ENCODE results near the gene CSF3R.
"Not testable (repeated sequence)": the region's sequence is repeated elsewhere in the genome, so short reads cannot be mapped to it uniquely, and the experiment has no call there.

CSF3R gene

DNA sequence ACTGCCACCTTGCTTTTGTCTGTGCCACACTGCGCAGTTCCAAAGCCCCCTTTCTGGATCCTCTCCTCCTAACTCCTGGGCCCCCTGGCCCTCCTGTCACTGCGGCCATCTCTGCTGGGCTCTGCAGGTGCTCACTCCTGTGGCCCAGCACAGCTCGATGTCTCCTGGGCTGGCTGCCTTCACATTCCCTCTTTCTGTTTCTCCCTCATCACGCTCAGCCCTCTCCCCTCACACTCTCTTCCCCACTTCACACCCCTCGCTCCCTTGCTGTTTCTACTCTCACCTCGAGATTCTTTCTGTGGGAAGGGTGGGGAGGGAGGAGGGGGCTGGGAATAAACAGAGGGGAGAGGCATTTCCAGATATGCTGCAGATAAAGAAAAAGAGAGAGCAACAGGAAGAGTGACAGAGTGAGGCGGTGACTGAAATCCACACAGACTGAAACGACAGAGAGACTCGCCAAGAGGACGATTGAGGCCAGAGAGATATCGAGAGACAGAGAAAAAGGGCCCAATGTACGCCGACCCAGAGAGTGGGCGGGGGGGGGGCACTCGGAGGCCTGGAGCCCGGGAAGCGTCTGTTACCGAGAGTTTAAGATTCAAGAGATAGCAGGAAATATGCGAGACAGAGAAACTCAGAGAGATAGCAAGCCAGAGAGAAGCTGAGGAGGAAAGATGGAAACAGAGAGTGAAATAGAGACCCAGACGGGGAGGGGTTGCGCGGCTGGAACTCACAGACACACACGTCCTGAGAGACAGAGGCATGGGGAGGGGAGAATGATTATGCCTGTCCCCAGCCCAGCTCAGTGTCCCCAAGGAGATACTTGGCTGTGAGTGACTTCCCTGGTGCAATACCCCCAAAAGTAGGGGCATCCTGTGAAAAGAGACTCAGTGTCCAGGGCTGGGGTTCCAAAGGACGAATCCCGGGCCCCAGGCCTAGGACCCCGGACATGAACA lies 666 bp downstream of the CSF3R start:
- no peak for DNase-seq (ENCODE audit: low read depth)

DNA sequence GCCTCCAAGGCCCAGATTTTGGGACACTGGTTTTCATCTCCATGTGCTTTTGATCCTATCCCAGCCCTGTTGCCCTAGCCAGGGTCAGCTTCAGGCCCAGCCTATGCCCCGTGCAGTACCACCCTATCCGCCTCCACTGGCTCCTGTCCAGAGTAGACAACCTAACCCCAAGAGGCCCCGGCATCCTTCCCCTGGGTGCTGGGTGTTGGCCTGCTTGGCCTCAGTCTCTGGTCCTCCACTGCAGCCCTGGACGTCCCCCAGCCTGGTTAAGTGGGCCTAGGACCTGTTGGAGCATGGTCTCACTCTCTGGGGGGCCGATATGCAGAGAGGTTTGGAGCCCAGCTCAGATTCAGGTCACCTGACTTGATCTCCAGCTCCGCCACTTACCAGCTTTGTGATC lies 1.6 kb downstream of the CSF3R start:
- DNase-seq (ENCODE audit: low read depth) = no peak

DNA sequence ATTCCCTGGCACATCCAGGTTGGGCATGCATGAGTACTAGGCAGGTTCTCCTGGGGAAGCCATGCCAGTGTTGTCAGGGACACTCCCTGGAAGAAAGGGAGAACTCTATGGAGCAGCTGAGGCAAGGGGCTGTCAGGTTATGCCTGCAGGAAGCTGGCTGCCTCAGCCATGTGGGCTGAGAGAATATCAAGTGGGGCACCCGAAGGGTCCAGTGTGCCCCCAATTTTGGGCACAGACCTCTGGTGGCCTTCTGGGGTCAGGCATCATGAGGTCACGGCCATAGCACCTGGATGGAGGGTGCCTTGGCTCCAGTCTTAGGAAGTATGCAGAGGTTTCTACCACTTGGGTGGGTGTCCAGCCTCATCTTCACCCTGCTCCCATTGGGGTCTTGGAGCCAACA lies 2.6 kb downstream of the CSF3R start:
- DNase-seq (ENCODE audit: low read depth) = no peak

DNA sequence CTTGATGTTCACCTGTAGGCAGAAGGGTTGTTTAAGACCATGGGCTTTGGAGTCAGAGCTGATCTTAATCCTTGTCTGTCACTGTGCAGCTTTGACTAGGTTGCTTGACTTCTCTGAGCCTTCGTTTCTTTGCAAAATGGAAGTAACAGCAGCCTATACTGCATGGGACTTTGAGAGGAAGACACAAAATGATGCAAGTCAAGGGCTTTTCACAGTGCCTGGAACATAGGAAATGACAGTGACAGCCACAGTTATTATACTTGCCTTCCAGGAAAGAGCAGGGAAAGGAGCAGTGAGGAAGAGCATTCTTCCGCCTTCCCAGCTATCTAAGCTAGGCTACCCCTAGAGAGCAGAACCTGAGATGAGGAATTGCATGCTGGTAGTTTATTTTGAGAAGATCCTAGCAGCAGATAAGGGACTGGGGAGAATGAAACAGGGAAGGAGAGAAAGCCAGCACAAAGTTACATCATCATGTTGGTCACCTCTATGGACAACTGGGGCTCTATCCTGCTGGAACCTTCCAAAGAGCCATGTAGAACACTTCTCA lies 3.1 kb downstream of the CSF3R start:
- no peak for DNase-seq (ENCODE audit: low read depth)

DNA sequence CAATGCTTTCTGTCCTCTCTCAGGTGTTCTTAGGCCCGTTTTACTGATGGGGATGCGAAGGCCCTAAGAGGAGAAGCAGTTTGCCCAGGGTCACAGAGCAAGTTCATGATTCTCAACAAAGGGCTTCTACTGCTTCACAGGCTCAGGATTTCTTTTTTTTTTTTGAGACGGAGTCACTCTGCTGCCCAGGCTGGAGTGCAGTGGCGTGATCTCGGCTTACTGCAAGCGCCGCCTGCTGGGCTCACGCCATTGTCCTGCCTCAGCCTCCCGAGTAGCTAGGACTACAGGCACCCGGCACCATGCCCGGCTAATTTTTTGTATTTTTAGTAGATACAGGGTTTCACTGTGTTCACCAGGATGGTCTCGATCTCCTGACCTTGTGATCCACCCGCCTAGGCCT lies 5.1 kb downstream of the CSF3R start:
- not testable (repeated sequence) for DNase-seq (ENCODE audit: low read depth)

DNA sequence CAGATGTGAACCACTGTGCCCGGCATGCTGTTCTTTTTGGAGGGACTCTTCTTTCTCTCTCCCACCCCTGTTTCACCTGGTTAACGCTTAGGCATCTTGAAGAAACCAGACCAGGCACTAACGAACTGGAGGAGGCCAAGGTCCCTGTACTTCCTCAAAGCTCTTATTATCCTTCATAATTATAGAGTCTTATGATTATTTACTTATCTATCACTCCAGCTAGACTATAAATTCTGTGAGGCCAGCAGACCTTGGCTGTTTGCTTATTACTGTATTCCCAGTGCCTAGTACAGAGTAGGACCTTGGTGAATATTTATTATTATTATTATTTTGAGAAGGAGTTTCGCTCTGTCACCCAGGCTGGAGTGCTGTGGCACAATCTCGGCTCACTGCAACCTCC lies 5.8 kb downstream of the CSF3R start:
- no peak for DNase-seq (ENCODE audit: low read depth)

DNA sequence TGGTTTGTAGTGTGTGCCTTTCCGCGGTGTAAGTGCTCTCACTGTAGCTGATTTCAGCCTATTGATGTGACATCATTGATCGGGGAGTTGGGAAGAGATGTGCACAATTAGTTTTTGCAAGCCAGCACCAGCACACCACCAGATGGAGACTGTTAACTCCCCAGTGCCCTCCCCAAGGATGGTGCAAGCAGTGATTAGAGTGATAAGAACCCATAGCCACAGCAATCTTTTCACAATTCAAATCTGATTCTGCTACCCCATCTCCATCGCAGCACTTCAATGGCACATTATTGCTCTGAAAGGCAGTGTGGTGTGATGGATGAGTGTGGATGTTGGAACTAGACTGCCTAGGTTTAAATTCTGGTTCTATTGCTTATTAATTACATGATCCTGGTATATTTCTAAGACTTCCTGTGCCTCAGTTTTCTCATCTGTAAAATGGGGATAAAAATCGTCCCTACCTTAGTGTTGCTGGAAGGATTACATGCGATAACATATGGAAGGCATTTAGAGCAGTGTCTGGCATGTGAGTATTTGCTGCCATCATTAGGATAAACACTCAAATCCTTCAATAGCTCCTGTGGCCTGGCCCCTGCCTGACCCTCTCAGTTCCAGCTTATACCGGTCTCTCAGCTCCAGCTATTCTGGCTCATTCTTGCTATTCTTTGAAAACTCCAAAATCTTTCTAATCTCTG lies 6.7 kb downstream of the CSF3R start:
- DNase-seq (ENCODE audit: low read depth) = no peak

DNA sequence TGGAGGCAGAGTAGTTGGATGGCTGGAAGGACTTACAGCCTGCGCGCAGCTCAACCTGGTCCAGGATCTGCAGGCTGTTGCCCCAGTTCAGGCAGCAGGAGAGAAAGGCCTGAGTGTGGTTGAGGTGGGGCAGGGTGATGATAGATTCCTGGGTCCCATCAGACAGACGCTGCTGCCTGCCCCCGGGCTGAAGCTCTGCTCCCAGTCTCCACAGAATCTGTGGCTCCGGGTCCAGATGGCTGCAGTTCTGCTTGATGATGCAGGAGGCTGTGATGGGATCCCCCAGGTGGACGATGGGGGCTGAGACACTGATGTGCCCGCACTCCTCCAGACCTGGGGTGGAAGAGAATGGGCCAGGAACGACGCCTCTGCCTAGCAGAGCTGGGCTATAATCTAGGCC lies 7.4 kb downstream of the CSF3R start:
- no peak for DNase-seq (ENCODE audit: low read depth)

DNA sequence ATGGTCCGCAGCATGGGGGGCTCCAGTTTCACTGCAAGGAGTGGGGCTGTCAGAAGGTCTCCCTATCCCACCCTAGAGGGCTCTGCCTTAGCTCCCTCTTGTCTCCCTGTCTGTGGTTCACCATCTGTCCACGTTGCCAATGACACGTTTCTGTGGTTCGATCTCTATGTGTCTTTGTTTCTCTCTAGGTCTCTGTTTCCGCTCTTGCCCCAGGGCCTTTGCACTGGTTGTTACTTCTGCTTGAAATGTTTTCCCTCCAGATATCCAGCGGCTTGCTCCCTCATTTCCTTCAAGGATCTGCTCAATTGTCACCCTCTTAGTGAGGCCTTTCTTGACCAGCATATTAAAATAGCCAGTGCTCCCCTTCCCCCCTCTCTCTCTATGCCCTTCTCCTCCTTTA lies 10.1 kb downstream of the CSF3R start:
- DNase-seq (ENCODE audit: low read depth) = no peak

DNA sequence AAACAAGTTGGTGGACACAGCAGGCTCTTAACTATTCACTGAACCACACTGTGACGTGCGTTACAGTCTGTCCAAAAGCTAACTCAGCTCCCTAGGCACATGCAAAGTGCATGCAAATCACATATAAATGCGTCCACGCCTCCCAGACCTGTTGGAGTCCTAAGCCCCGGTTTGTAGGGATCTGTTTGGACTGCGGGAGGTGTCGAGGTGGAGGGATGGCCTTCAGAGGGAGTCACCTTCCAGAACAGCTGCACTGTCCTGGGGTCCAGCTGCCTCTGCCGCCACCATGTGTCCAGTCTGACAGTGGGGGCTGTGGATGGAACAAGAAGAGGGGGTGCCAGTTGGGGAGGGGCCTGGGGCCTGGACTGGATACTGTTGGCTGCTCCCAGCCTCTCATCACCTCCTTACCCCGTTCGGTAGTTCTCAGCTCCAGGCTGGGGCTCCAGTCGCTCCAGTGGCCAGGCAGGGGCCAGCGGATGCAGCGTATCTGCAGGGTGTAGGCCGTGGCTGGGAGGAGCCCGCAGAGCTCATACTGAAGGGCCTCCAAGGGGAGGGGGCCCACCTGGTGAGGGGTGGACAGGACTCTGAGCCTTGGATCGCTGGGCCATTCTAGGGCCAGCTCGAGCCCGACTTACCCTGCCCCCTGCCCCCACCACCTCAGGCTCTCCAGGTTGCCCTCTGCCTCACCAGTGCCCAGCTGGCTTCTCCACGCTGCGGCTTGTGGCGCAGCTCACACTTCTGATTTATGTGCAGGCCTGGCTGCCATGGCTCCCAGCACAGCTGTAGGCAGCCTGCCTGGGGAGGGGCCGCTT lies 10.7 kb downstream of the CSF3R start:
- no peak for DNase-seq (ENCODE audit: low read depth)

DNA sequence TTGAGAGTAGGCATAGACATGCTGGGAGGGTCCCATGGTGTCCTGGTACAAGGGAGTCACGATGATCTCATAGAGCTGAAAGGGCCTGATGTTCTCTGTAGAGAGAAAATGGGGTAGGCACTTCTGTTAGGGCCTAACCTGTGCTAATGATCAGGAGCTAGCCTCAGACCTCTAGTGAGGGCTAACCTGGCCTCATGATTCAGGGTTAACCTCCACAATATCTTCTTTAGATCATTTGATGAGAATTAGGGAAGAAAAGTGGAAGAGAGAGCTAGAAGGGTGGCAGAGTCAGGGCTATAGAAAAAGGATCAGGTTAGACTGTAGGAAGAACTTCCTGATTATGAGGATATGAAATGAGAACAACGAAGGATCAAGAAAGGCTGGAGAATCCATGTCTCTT lies 13.6 kb downstream of the CSF3R start:
- no peak for DNase-seq (ENCODE audit: low read depth)

DNA sequence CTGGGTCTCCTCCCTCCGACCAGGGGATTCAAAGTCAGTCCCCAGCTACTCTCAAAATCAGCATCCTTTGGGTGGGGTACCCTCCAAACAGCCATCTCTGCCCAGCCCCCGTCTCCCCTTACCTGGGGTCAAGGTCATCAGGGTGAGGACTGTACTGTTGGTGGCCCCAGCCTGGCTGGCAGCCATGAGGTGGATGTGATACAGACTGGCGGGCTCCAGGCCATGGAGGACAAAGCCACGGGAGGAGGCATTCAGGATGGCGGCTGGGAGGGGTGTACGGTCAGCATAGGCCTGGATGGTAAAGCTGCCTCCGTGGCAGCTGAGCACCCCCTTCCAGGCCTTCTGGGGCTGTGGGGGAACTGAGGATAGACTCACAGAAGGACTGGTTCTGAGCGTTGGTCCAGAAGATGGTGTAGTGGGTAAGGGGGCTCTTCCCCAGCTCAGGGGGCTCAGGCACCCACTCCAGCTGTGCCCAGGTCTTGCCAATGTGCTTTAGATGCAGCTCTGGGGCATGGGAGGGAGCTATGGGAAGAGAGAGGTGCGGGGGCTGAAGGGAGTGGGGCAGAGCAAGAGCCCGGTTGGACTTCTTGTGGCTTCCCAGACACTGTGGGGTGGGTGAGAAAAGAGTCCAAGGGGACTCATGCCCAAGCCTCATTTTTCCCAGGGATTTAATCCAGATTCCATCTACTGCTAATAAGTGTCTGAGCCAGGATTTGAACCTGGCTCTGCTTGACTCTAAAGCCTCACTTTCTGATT lies 14.8 kb downstream of the CSF3R start:
- DNase-seq (ENCODE audit: low read depth) = no peak

DNA sequence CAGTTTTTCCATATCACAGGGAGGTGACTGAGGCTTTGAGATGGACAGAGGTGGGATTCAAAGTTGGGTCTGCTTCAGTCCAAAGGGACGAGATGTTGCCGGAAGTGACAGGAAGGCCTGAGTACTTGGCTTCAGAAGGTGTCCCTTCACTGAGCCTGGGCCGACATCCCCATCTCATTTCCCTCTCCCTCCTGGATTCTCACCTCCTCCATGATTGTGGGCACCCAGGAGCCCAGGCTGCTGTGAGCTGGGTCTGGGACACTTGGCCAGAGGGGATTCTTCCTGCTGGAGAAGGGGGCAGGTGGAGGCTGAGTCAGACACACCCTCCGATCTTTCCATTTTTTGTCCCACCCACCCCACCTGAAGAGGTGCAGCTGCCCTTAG lies 15.7 kb downstream of the CSF3R start:
- no peak for DNase-seq (ENCODE audit: low read depth)

DNA sequence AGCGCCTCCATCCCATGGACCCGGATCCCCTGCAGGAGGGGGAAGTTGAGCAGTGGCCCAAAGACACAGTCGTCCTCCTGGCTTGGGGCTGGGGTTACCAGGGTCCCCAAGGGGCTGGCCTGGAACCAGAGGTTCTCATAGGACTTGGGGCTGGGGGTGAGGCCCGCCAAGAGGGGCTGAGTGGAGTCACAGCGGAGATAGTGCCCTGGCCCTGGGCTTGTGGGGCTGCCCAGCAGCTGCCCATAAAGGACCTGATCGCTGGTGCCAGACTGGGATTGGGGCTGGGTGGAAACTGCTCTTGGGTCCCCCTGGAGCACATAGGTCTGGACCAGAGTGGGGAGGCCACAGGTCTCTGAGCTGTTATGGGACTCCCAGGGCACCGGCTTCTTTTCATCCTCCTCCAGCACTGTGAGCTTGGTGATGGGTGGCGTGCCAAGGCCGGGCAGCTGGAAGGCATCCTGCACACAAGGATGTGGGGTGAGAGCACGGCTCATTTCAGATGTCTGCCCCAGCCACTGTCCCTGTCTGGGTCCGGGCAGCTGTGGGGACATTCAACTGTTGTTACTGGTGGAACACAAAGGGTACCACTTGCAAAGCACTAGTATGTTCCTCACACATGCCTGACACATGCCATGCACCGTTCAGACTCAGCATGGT lies 16.2 kb downstream of the CSF3R start:
- no peak for DNase-seq (ENCODE audit: low read depth)

DNA sequence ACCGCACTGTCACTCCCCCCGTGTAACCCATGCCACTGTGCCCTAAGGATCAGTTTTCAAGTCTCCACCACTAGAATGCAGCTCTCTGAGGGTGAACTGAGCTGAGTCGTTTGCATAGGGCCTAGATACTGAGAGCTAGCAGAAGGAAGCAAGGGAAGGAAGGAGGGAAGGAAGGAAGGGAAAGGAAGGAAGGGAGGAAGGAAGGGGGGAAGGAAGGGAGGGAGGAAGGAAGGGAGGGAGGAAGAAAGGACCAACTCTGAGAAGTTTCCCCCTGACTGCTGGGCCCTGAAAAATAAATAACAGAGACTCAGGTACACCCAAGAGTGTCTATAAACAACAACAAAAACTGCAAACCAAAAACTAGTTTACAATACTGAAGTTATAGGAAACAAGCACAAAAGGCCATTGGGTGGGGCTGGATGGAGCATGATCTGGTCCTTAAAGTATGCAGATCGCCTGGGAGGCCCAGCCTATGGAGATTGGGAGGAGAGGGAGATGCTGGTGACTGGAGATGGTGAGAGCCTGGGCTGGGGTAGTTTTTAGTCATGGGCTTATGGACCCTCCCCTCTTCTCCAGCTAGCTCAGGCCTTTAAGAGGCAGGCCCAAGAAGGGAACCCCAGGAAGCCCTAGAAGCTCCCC lies 16.9 kb downstream of the CSF3R start:
- DNase-seq (ENCODE audit: low read depth) = no peak

DNA sequence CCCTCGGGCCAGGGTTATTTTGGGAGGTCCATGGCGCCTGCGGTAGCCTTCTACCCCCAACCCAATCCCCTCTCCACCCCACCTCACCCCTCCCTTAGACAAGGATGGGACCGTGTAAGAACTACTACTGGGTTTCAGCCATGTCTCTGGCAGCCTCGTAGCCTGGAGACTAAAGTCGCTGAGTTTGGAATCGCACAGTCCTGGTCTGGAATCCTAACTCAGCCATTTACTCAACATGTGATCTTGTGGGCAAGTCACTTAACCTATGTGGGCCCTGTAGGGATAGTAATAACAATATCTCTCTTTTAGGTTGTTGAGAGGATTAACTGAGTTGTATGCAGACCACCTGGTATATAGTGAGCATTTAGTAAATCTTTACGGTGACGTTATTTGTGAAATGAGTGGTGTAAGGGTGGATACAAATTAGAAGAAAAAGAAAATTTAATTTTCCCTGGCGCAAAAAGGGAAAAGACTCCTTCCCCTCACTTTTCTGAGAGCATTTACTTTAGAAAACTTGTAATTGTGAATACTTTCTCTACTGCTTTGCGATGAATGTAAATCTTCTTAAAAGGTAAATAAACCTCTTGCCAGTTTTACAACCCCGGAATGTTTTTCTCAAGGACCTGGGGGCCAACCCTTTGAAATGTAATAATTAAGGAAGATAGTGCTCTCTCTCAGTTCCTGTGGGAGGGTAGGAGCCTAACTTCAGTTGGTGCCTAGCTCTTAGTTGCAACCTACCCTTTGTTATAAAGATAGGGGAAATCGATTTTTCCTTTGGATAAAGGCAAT lies 17.9 kb downstream of the CSF3R start:
- peak; percentile 34 for DNase-seq (ENCODE audit: low read depth)

DNA sequence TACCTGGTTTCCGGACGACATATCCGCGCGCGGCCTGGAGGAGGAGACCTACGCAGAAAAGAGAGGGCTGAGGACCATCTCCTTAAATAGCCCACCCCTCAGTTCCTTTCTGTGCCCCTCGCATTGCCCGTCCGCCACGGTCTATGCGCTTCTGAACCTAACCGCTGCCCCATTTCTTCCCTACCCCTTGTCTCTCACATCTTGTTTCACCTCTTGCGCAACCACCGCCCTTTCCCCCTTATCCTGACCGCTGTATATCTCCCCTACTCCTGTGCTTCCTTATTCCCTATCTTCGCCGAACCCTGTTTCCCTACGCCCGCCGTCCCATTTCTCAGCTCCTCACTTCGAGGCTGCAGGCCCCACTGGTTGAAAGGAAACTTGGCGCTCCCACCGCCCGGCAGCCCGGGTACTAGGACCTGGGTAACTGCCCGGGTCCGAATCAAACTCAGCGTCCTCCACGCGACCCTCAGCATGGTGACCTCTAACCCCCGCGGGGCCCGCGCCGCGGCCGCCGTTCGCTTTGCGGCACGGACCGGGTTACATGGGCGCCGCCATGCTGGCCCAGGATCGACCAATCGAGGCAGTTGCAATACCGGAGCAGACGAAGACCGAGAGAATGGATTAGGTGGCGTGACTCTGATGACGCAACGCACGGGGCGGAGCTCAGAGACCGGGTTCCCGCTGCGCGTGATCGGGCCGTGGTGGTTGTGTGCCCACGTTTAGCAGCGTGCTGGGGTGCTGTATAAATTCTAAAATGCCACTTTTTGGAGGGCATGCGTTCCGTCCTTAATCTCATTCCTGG lies 18.7 kb downstream of the CSF3R start, which contains the start of gene MRPS15:
MRPS15 (minus strand) TSS at position 582 of the 802 bp plus-strand sequence; CDS start at position 473, 109 bp downstream.
- peak; percentile 94 for DNase-seq (ENCODE audit: low read depth)

DNA sequence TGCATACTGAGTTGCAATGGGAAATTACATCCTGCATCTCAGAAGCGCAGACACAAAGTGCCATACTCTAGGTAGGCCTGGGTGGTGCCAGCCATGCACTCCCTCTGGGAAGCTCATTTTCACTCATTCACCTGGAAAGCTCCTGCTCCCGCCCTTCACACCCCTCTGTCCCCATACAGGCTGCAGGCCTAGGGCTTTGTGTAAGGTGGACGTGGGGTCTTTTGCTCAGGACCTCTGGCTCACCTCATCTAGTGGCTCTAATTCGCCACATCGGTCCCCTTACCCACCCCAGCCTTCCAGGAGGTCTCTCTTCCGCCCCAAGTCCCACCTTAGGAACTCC lies 19.3 kb downstream of the CSF3R start:
- DNase-seq (ENCODE audit: low read depth) = no peak

DNA sequence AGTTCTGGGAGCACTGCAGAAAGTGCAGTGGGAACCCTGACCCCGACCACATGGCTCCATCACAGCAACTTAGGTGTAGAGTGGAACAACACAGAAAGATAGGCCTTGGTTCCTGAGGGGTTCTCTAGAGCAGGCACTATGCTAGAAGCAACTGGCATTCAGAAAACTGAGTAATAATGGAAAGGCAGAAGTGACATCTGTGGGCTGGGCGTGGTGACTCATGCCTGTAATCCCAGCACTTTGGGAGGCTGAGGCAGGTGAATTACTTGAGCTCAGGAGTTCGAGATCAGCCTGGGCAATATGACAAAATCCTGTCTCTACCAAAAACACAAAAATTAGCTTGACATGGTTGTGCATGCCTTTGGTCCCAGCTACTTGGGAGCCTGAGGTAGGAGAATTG lies 23.8 kb downstream of the CSF3R start:
- no peak for DNase-seq (ENCODE audit: low read depth)

Measured in amniotic epithelial cell (primary cell).